Fibroblast of lung (primary cell): Measurements from ENCODE around the gene PLXNA4. TPM values are rescaled to one million over a fixed set of nuclear protein-coding genes. Genes with fewer than 3 reads are reported as not detected.

ENCODE experiments used
- DNase-seq, 2 donors: peaks; one replicate each; pipeline versions ENCODE4 v3.0.0 to v3.0.0-alpha.2; 2010; ENCODE audit warnings: low read depth in 2 of 2
- H2AFZ ChIP-seq: 2 replicates; pipeline ENCODE4 v1.5.1; 2012; ENCODE audit warnings: low read length, control low read depth, inconsistent platforms
- H3K27ac ChIP-seq: 2 replicates; pipeline ENCODE4 v1.5.1; 2011; ENCODE audit warnings: low read length, control low read depth; ENCODE audit not compliant: insufficient read depth
- H3K27me3 ChIP-seq: 2 replicates; pipeline ENCODE4 v1.5.1; 2011; ENCODE audit warnings: mild to moderate bottlenecking, low read length; ENCODE audit not compliant: control insufficient read depth, insufficient read depth
- H3K36me3 ChIP-seq: 2 replicates; pipeline ENCODE4 v1.5.1; 2011; ENCODE audit warnings: low read length; ENCODE audit not compliant: control insufficient read depth, insufficient read depth
- H3K4me1 ChIP-seq: 2 replicates; pipeline ENCODE4 v1.5.1; 2011; ENCODE audit warnings: low read length; ENCODE audit not compliant: control insufficient read depth, insufficient read depth; ENCODE audit errors: extremely low read depth
- H3K4me2 ChIP-seq: 2 replicates; pipeline ENCODE4 v1.5.1; 2011; ENCODE audit warnings: low read length, control low read depth; ENCODE audit not compliant: insufficient read depth; ENCODE audit errors: extremely low read depth
- H3K4me3 ChIP-seq, 4 experiments: fragments of 200-600 bp in 1 of 4; sonication (generic) in 1 of 4; replicated peaks in 1 of 4; 2 replicates each; pipeline ENCODE4 v1.5.1; 2011 to 2016; ENCODE audit warnings: low read length in 4 of 4, low read depth in 3 of 4, mild to moderate bottlenecking in 3 of 4, control low read depth in 2 of 4, inconsistent platforms in 1 of 4, mixed read lengths in 1 of 4; ENCODE audit not compliant: insufficient read depth in 1 of 4; ENCODE audit errors: control extremely low read depth in 1 of 4
- H3K79me2 ChIP-seq: 2 replicates; pipeline ENCODE4 v1.5.1; 2012; ENCODE audit warnings: mild to moderate bottlenecking, low read length, inconsistent platforms; ENCODE audit not compliant: control insufficient read depth, insufficient read depth
- H3K9ac ChIP-seq: 2 replicates; pipeline ENCODE4 v1.5.1; 2011; ENCODE audit warnings: mild to moderate bottlenecking, low read length, control low read depth; ENCODE audit not compliant: insufficient read depth
- H3K9me3 ChIP-seq: 2 replicates; pipeline ENCODE4 v1.5.1; 2012; ENCODE audit warnings: low read depth, low read length; ENCODE audit not compliant: control insufficient read depth, insufficient read depth
- H4K20me1 ChIP-seq: 2 replicates; pipeline ENCODE4 v1.5.1; 2011; ENCODE audit warnings: low read length; ENCODE audit not compliant: control insufficient read depth, insufficient read depth; ENCODE audit errors: extremely low read depth
- EZH2 ChIP-seq: IDR thresholded peaks from 2 replicates; pipeline ENCODE4 v1.5.1; 2012; ENCODE audit warnings: low read length, control low read depth, mild to moderate bottlenecking; ENCODE audit errors: missing control alignments
- polyA plus RNA-seq, 2 donors: library from polyadenylated mRNA; depleted of rRNA in 1 of 2; stranded (reverse) in 1 of 2; unstranded in 1 of 2; fragments of >200 nt; gene quantifications; 2 replicates each; pipeline ENCODE4 v1.2.1, GENCODE V29; 2011 to 2012; ENCODE audit warnings: missing spikeins in 1 of 2
- total RNA-seq: library from RNA; depleted of rRNA; stranded (reverse); fragments of >200 nt; gene quantifications from 2 replicates; pipeline ENCODE4 v1.2.1, GENCODE V29; 2014
- TF ChIP-seq, protein P1 (sequence below), 2 donors: IDR thresholded peaks in 1 of 2; conservative IDR thresholded peaks in 1 of 2; 1 replicate in 1 of 2; 2 replicates in 1 of 2; pipeline ENCODE4 v1.5.1; 2011 to 2012; ENCODE audit warnings: low read length in 2 of 2, control low read depth in 1 of 2, inconsistent platforms in 1 of 2, low read depth in 1 of 2, mild to moderate bottlenecking in 1 of 2

Gene PLXNA4
- total and polyA plus RNA-seq, 2 donors (not counting 1 experiment from before 2014, with no cell fraction given) = 1.2 to 1.5 TPM

DNA sequence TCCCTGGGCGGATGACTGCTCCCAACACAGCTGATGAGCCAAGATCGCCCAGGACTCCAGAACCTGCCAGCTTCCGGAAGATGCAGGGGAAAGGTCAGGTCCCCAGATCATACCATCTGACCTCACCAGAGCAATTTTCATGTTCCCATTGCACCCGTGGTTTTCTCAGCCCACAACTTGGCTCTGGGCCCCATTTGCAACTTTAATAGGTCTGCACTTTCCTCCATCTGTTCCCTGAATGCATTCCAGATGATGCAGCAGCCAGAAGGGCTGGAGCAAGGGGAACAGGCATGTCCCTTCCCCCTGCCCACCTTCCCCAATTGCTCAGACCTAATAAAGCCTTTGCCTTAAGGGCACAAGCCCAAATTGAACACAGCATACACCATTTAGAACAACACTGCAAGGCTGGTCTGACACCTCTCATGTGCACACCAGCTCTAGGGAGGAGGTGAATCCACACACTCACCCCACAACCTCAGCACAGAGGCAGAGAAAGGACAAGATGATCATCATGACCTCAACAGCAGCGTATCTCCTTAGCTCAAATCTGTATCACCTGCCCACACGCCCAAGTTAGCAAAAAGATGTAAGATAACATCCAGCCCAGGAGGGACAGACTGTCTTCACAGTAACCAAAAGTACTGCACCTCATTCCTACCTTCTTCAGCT is 87.5 kb downstream of the PLXNA4 start:
- no peaks in the 10 kb centered on the region for H3K9me3 ChIP-seq
- no peaks in the 10 kb centered on the region for H3K79me2 ChIP-seq
- peaks cover 3% of the 10 kb centered on the region for H3K4me1 ChIP-seq
- H3K9ac ChIP-seq = no peak overlapping the region
- H3K27me3 ChIP-seq = no peaks in the 10 kb centered on the region
- H3K4me2 ChIP-seq = no peak overlapping the region
- DNase-seq = peak; percentile 19 to 33
- no peak overlapping the region for H3K27ac ChIP-seq
- TF ChIP-seq EZH2 = no peak
- TF ChIP-seq, protein P1, sequence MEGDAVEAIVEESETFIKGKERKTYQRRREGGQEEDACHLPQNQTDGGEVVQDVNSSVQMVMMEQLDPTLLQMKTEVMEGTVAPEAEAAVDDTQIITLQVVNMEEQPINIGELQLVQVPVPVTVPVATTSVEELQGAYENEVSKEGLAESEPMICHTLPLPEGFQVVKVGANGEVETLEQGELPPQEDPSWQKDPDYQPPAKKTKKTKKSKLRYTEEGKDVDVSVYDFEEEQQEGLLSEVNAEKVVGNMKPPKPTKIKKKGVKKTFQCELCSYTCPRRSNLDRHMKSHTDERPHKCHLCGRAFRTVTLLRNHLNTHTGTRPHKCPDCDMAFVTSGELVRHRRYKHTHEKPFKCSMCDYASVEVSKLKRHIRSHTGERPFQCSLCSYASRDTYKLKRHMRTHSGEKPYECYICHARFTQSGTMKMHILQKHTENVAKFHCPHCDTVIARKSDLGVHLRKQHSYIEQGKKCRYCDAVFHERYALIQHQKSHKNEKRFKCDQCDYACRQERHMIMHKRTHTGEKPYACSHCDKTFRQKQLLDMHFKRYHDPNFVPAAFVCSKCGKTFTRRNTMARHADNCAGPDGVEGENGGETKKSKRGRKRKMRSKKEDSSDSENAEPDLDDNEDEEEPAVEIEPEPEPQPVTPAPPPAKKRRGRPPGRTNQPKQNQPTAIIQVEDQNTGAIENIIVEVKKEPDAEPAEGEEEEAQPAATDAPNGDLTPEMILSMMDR (conservative IDR thresholded peaks at IDR 0.05 in 1 of 2, IDR thresholded peaks at IDR 0.05 in 1 of 2; ENCODE audit: low read depth in 1 of 2, low read length in 2 of 2) = no peak
- no peaks in the 10 kb centered on the region for H3K36me3 ChIP-seq
- no peak overlapping the region for H2AFZ ChIP-seq
- no peaks in the 10 kb centered on the region for H4K20me1 ChIP-seq
- H3K4me3 ChIP-seq = no peak overlapping the region

DNA sequence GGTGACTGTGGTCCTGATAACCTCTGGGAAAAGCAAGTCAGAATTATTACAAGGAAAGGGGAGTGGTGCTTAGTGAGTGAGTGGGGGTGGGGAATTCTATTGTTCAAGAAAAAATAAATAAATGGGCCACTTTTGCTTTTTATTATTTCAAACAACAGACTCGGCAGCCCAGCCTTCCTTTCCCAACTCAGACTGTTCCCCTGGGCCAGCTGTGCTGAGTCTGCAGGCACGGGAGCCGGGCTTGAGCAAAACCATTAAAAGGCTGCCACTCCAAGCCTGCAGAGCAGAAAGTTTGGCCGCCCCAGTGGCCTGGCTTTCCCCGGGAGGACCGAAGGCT is 90.0 kb downstream of the PLXNA4 start:
- H3K36me3 ChIP-seq = no peaks in the 10 kb centered on the region
- H3K27ac ChIP-seq = no peak overlapping the region
- no peak for TF ChIP-seq EZH2
- TF ChIP-seq, protein P1 (conservative IDR thresholded peaks at IDR 0.05 in 1 of 2, IDR thresholded peaks at IDR 0.05 in 1 of 2; ENCODE audit: low read depth in 1 of 2, low read length in 2 of 2) = no peak
- peak; percentile 17 to 38 for DNase-seq
- H3K9ac ChIP-seq = no peak overlapping the region
- no peaks in the 10 kb centered on the region for H3K9me3 ChIP-seq
- no peak overlapping the region for H3K4me2 ChIP-seq
- H3K27me3 ChIP-seq = no peaks in the 10 kb centered on the region
- no peak overlapping the region for H2AFZ ChIP-seq
- no peaks in the 10 kb centered on the region for H3K79me2 ChIP-seq
- H3K4me3 ChIP-seq = no peak overlapping the region
- no peaks in the 10 kb centered on the region for H4K20me1 ChIP-seq
- no peaks in the 10 kb centered on the region for H3K4me1 ChIP-seq

DNA sequence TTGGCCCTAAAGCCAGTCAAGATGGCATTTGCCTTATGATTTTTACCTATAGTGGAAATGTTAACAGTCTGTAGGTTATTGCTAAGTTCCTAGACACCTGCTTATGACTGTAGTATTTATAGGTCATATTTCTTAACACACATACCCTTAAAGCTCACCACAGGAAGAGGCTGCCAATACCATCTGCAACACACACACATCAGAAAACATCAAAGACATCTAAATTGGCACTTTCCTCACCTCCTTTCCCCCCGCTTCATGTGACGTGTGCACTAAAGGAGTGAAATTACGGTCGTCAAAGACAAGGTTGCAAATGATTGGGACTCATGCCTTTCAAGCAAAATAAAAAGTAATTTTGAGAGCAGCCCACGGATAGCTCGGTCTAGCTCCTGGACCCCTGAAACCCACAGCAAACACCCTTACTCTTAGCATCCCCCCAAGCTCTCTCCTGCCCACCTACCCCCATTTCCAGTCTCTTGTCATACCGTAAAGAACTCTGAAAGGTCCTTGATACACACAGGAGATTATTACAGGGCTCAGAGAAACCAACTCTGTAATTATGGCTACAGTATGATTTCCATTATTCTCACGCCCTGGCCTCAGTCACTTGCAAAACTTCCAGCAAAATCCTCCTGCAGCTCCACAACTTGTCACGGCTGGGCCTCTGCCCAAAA is 90.5 kb downstream of the PLXNA4 start:
- TF ChIP-seq, protein P1 (conservative IDR thresholded peaks at IDR 0.05 in 1 of 2, IDR thresholded peaks at IDR 0.05 in 1 of 2; ENCODE audit: low read depth in 1 of 2, low read length in 2 of 2) = no peak
- no peak for TF ChIP-seq EZH2
- no peak overlapping the region for H3K9ac ChIP-seq

More for the DNA sequence above, 90.5 kb downstream of the PLXNA4 start:
- no peaks in the 10 kb centered on the region for H3K27me3 ChIP-seq
- H3K9me3 ChIP-seq = no peaks in the 10 kb centered on the region
- H3K79me2 ChIP-seq = no peaks in the 10 kb centered on the region
- H3K4me2 ChIP-seq = no peak overlapping the region
- no peak overlapping the region for H3K4me3 ChIP-seq
- H3K27ac ChIP-seq = no peak overlapping the region
- no peaks in the 10 kb centered on the region for H3K36me3 ChIP-seq
- H2AFZ ChIP-seq = no peak overlapping the region
- H3K4me1 ChIP-seq = no peaks in the 10 kb centered on the region
- DNase-seq = no peak
- no peaks in the 10 kb centered on the region for H4K20me1 ChIP-seq
